HT-29 (cell line): ENCODE measurements around the gene MCAM. TPM values are rescaled to one million over a fixed set of nuclear protein-coding genes. Genes with fewer than 3 reads are reported as not detected.

Experiments
- DNase-seq: peaks from one replicate; pipeline ENCODE4 v3.0.0-alpha.2; 2015; ENCODE audit warnings: low spot score
- total RNA-seq: library from RNA; depleted of rRNA; stranded (reverse); fragments of >200 nt; shearing (Covaris generic); gene quantifications from 2 replicates; pipeline ENCODE4 v1.2.3, GENCODE V29; 2014

MCAM gene
- total RNA-seq, 1 experiment from 2014 or later: 9.9 TPM

- DNase-seq: no peak
Observed at GRCh38 chr11:119346605-119347004, 29.7 kb upstream of the MCAM start, which contains the start of gene MFRP. TSS of gene MFRP (minus strand) at chr11:119346705. CDS start at chr11:119346513, 192 bp downstream.

GRCh38 chr11:119345685-119346084 is 28.8 kb upstream of the MCAM start:
- DNase-seq: no peak

GRCh38 chr11:119344291-119345010 is 27.5 kb upstream of the MCAM start:
- DNase-seq: no peak

- no peak for DNase-seq
Observed at GRCh38 chr11:119343726-119344125, 26.8 kb upstream of the MCAM start.

GRCh38 chr11:119342362-119343130 is 25.6 kb upstream of the MCAM start:
- no peak for DNase-seq

GRCh38 chr11:119342023-119342300 is 25.0 kb upstream of the MCAM start:
- no peak for DNase-seq

GRCh38 chr11:119341222-119342022 is 24.5 kb upstream of the MCAM start:
- DNase-seq: no peak

- DNase-seq: no peak
Observed at GRCh38 chr11:119340335-119341221, 23.6 kb upstream of the MCAM start, which contains the start of gene C1QTNF5. TSS of gene C1QTNF5 (minus strand) at chr11:119340883. CDS start at chr11:119340397, 486 bp downstream.

- peak; percentile 42 for DNase-seq
Observed at GRCh38 chr11:119339589-119340334, 22.8 kb upstream of the MCAM start.

GRCh38 chr11:119338965-119339588 is 22.1 kb upstream of the MCAM start:
- DNase-seq: no peak

GRCh38 chr11:119338318-119338890 is 21.5 kb upstream of the MCAM start:
- DNase-seq: peak; percentile 88

GRCh38 chr11:119337581-119338317 is 20.8 kb upstream of the MCAM start:
- DNase-seq: peak; percentile 39

- no peak for DNase-seq
Observed at GRCh38 chr11:119336744-119337469, 20.0 kb upstream of the MCAM start.

GRCh38 chr11:119335655-119336543 is 19.0 kb upstream of the MCAM start:
- no peak for DNase-seq

- no peak for DNase-seq
Observed at GRCh38 chr11:119335091-119335654, 18.2 kb upstream of the MCAM start.

- DNase-seq: peak; percentile 98
Observed at GRCh38 chr11:119334174-119334930, 17.4 kb upstream of the MCAM start, which contains the start of gene RNF26. TSS of gene RNF26 (plus strand) at chr11:119334527. CDS start at chr11:119335123, 596 bp downstream.
